Neural cell (in vitro differentiated cells): ENCODE measurements around the gene SGO1.

Experiments
- CTCF ChIP-seq: fragments of 450-650 bp; IDR thresholded peaks from 2 replicates; pipeline ENCODE4 v1.5.1; 2014; ENCODE audit warnings: antibody characterized with exemption, mild to moderate bottlenecking, moderate library complexity; ENCODE audit not compliant: poor library complexity, severe bottlenecking
- EZH2 ChIP-seq: fragments of 200-600, 300-800 bp; shearing (Covaris generic), sonication (generic); IDR thresholded peaks from 2 replicates; pipeline ENCODE4 v1.6.1; 2014; ENCODE audit warnings: antibody characterized with exemption, low read length, borderline replicate concordance, mild to moderate bottlenecking; ENCODE audit not compliant: insufficient read depth, poor library complexity, severe bottlenecking
- POLR2AphosphoS5 ChIP-seq: IDR thresholded peaks from 2 replicates; pipeline ENCODE4 v1.6.1; 2012
- TAF1 ChIP-seq: IDR thresholded peaks from 2 replicates; pipeline ENCODE4 v1.6.1; 2012; ENCODE audit warnings: low read depth

GRCh38 chr3:20222274-20222673 is 36.3 kb upstream of the SGO1 start:
- TF ChIP-seq POLR2AphosphoS5: no peak
- no peak for TF ChIP-seq EZH2
- no peak for TF ChIP-seq CTCF
- TF ChIP-seq TAF1: no peak
